Activated naive CD8-positive, alpha-beta T cell treated with anti-CD3 and anti-CD28 coated beads, Interleukin-2, amount 10 ng/mL, durations not matched to agents 7 days and 5 days (primary cell): ENCODE data around the gene HCFC1. TPM values are rescaled to one million over a fixed set of nuclear protein-coding genes. Genes with fewer than 3 reads are reported as not detected.

Experiments used
- ATAC-seq: fragments of 150-1000 bp; cut with Tn5 transposase; one replicate; pipeline ENCODE4 v1.10.0; 2021; ENCODE audit warnings: low read depth, moderate library complexity
- POLR2A ChIA-PET: fragments of 350-600 bp; sonication (Branson Sonifier 250); formaldehyde crosslinking; loops from one replicate; lab custom pipeline; 2021; ENCODE audit warnings: antibody characterized with exemption; lab: Charles Lee
- DNase-seq: peaks from one replicate; pipeline ENCODE4 v3.0.0; 2021
- H3K27ac Mint-ChIP-seq: one replicate; pipeline ENCODE4 v1.8.0; 2022; ENCODE audit warnings: mild to moderate bottlenecking, mixed read lengths
- H3K27me3 Mint-ChIP-seq: one replicate; pipeline ENCODE4 v1.8.0; 2022; ENCODE audit warnings: mild to moderate bottlenecking, moderate library complexity, mixed read lengths
- H3K36me3 Mint-ChIP-seq: one replicate; pipeline ENCODE4 v1.8.0; 2021; ENCODE audit warnings: mild to moderate bottlenecking, mixed read lengths
- H3K4me1 Mint-ChIP-seq: one replicate; pipeline ENCODE4 v1.8.0; 2021; ENCODE audit warnings: mixed read lengths
- H3K4me3 Mint-ChIP-seq: one replicate; pipeline ENCODE4 v1.8.0; 2022; ENCODE audit warnings: mild to moderate bottlenecking, moderate library complexity, mixed read lengths
- H3K9me3 Mint-ChIP-seq: one replicate; pipeline ENCODE4 v1.8.0; 2021; ENCODE audit warnings: mixed read lengths
- total RNA-seq, 2 experiments: library from RNA; stranded (reverse); gene quantifications; one replicate each; pipeline ENCODE4 v1.2.3, GENCODE V29; 2021

HCFC1 gene
- total RNA-seq, 2 experiments from 2014 or later = 101 to 107 TPM

GRCh38 chrX:153934148-153934761, 37.4 kb downstream of the HCFC1 start:
- peaks cover 11% of the 10 kb centered on the region for H3K4me1 Mint-ChIP-seq
- peak; percentile 12 for ATAC-seq

GRCh38 chrX:153933748-153934147, 37.9 kb downstream of the HCFC1 start:
- ATAC-seq (no peak), DNase-seq (no peak)
- H3K27me3 Mint-ChIP-seq = no peaks in the 10 kb centered on the region
- POLR2A ChIA-PET = interaction anchor here (0.6 to 8.7 kb wide), 4 partner anchors 10 to 68 kb away, joined by 4 to 69 read pairs (median 4); partner anchors contain the start of gene ARHGAP4
- peaks cover 14% of the 10 kb centered on the region for H3K4me1 Mint-ChIP-seq
- H3K4me3 Mint-ChIP-seq = peak overlapping the region; percentile 84
- peaks cover 7% of the 10 kb centered on the region for H3K36me3 Mint-ChIP-seq
- H3K27ac Mint-ChIP-seq = peak overlapping the region; percentile 76
- H3K9me3 Mint-ChIP-seq = no peaks in the 10 kb centered on the region

More at GRCh38 chrX:153934148-153934761, 37.4 kb downstream of the HCFC1 start:
- H3K27me3 Mint-ChIP-seq = no peaks in the 10 kb centered on the region
- peak overlapping the region; percentile 76 for H3K27ac Mint-ChIP-seq
- peak overlapping the region; percentile 84 for H3K4me3 Mint-ChIP-seq
- POLR2A ChIA-PET = interaction anchor here (0.6 to 8.7 kb wide), 4 partner anchors 10 to 67 kb away, joined by 4 to 69 read pairs (median 4); partner anchors contain the start of gene ARHGAP4
- H3K9me3 Mint-ChIP-seq = no peaks in the 10 kb centered on the region
- DNase-seq = no peak
- H3K36me3 Mint-ChIP-seq = peaks cover 5% of the 10 kb centered on the region

- no peak for ATAC-seq
- DNase-seq = no peak
- H3K4me1 Mint-ChIP-seq = peaks cover 14% of the 10 kb centered on the region
- no peak overlapping the region for H3K4me3 Mint-ChIP-seq
- POLR2A ChIA-PET = interaction anchor here (8.7 kb wide), 1 partner anchor 8 kb away, joined by 69 read pairs; the partner anchor contains the start of gene ARHGAP4
- H3K36me3 Mint-ChIP-seq = peaks cover 9% of the 10 kb centered on the region
- H3K9me3 Mint-ChIP-seq = no peaks in the 10 kb centered on the region
- no peak overlapping the region for H3K27ac Mint-ChIP-seq
- H3K27me3 Mint-ChIP-seq = no peaks in the 10 kb centered on the region
Observed at GRCh38 chrX:153932220-153932915, 39.2 kb downstream of the HCFC1 start.

GRCh38 chrX:153931748-153932147, 39.9 kb downstream of the HCFC1 start:
- H3K36me3 Mint-ChIP-seq = peaks cover 9% of the 10 kb centered on the region
- DNase-seq (no peak), ATAC-seq (no peak)
- peak overlapping the region; percentile 62 for H3K27ac Mint-ChIP-seq
- H3K4me3 Mint-ChIP-seq = no peak overlapping the region
- H3K27me3 Mint-ChIP-seq = no peaks in the 10 kb centered on the region
- no peaks in the 10 kb centered on the region for H3K9me3 Mint-ChIP-seq
- POLR2A ChIA-PET = no interaction called here
- H3K4me1 Mint-ChIP-seq = peaks cover 16% of the 10 kb centered on the region

- Mint-ChIP-seq H3K4me1 (peaks cover 15% of the 10 kb centered on the region), H3K27me3 (no peaks in the 10 kb centered on the region), H3K36me3 (peaks cover 9% of the 10 kb centered on the region), H3K4me3 (no peak overlapping the region), H3K9me3 (no peaks in the 10 kb centered on the region), H3K27ac (peak overlapping the region; percentile 62)
- DNase-seq (no peak), ATAC-seq (no peak)
- POLR2A ChIA-PET = no interaction called here
Observed at GRCh38 chrX:153931151-153931550, 40.5 kb downstream of the HCFC1 start.

- ATAC-seq (no peak), DNase-seq (no peak)
- peak overlapping the region; percentile 32 for H3K4me3 Mint-ChIP-seq
- H3K27ac Mint-ChIP-seq = peak overlapping the region; percentile 73
- peaks cover 11% of the 10 kb centered on the region for H3K36me3 Mint-ChIP-seq
- H3K27me3 Mint-ChIP-seq = no peaks in the 10 kb centered on the region
- no peaks in the 10 kb centered on the region for H3K9me3 Mint-ChIP-seq
- POLR2A ChIA-PET = interaction anchor here (0.7 to 9.1 kb wide), 4 partner anchors 8 to 23 kb away, joined by 3 to 185 read pairs (median 4); partner anchors contain the start of gene RENBP
- peaks cover 11% of the 10 kb centered on the region for H3K4me1 Mint-ChIP-seq
Observed at GRCh38 chrX:153930011-153930910, 41.4 kb downstream of the HCFC1 start.

GRCh38 chrX:153929576-153929975, 42.0 kb downstream of the HCFC1 start:
- Mint-ChIP-seq H3K4me1 (peaks cover 11% of the 10 kb centered on the region), H3K4me3 (peak overlapping the region; percentile 97)
- POLR2A ChIA-PET = interaction anchor here (0.7 to 9.1 kb wide), 4 partner anchors 9 to 23 kb away, joined by 3 to 185 read pairs (median 4); partner anchors contain the start of gene RENBP

GRCh38 chrX:153928846-153929245, 42.8 kb downstream of the HCFC1 start:
- Mint-ChIP-seq H3K27ac (peak overlapping the region; percentile 70), H3K9me3 (no peaks in the 10 kb centered on the region), H3K4me3 (peak overlapping the region; percentile 97), H3K36me3 (peaks cover 19% of the 10 kb centered on the region), H3K4me1 (peaks cover 11% of the 10 kb centered on the region), H3K27me3 (no peaks in the 10 kb centered on the region)
- ATAC-seq (no peak), DNase-seq (no peak)
- POLR2A ChIA-PET = interaction anchor here (1.3 to 9.1 kb wide), 5 partner anchors 19 to 201 kb away, joined by 3 to 185 read pairs (median 10); partner anchors contain the start of genes HCFC1, RENBP and TMEM187

More at GRCh38 chrX:153929576-153929975, 42.0 kb downstream of the HCFC1 start:
- Mint-ChIP-seq H3K27me3 (no peaks in the 10 kb centered on the region), H3K36me3 (peaks cover 15% of the 10 kb centered on the region), H3K9me3 (no peaks in the 10 kb centered on the region), H3K27ac (peak overlapping the region; percentile 70)
- ATAC-seq (no peak), DNase-seq (no peak)

GRCh38 chrX:153927922-153928760, 43.5 kb downstream of the HCFC1 start:
- peak overlapping the region; percentile 97 for H3K4me3 Mint-ChIP-seq
- peak; percentile 91 for DNase-seq
- peaks cover 15% of the 10 kb centered on the region for H3K4me1 Mint-ChIP-seq
- peaks cover 23% of the 10 kb centered on the region for H3K36me3 Mint-ChIP-seq
- peak overlapping the region; percentile 98 for H3K27ac Mint-ChIP-seq
- ATAC-seq = peak; percentile 77
- no peaks in the 10 kb centered on the region for H3K27me3 Mint-ChIP-seq
- no peaks in the 10 kb centered on the region for H3K9me3 Mint-ChIP-seq
- POLR2A ChIA-PET = interaction anchor here (1.2 to 9.1 kb wide), 10 partner anchors 8 to 202 kb away, joined by 3 to 185 read pairs (median 8); partner anchors contain the start of genes HCFC1, NAA10, RENBP and TMEM187

- ATAC-seq = no peak
- Mint-ChIP-seq H3K4me1 (peaks cover 16% of the 10 kb centered on the region), H3K4me3 (peak overlapping the region; percentile 90), H3K27me3 (no peaks in the 10 kb centered on the region), H3K36me3 (peaks cover 24% of the 10 kb centered on the region), H3K9me3 (no peaks in the 10 kb centered on the region), H3K27ac (peak overlapping the region; percentile 98)
- POLR2A ChIA-PET = interaction anchor here (1.2 to 9.1 kb wide), 9 partner anchors 9 to 201 kb away, joined by 4 to 185 read pairs (median 10); partner anchors contain the start of genes HCFC1, NAA10, RENBP and TMEM187
- no peak for DNase-seq
Observed at GRCh38 chrX:153927672-153927921, 44.0 kb downstream of the HCFC1 start.

GRCh38 chrX:153926858-153927671, 44.6 kb downstream of the HCFC1 start:
- peak overlapping the region; percentile 90 for H3K4me3 Mint-ChIP-seq
- peak; percentile 44 for ATAC-seq
- H3K36me3 Mint-ChIP-seq = peaks cover 27% of the 10 kb centered on the region
- peak overlapping the region; percentile 98 for H3K27ac Mint-ChIP-seq
- H3K27me3 Mint-ChIP-seq = no peaks in the 10 kb centered on the region
- POLR2A ChIA-PET = interaction anchor here (1.1 to 9.1 kb wide), 11 partner anchors 9 to 200 kb away, joined by 4 to 185 read pairs (median 10); partner anchors contain the start of genes HCFC1, IDH3G, NAA10 and RENBP
- H3K4me1 Mint-ChIP-seq = peaks cover 20% of the 10 kb centered on the region
- peak; percentile 75 for DNase-seq
- H3K9me3 Mint-ChIP-seq = no peaks in the 10 kb centered on the region
